Pancreas (tissue), 10 donors: ENCODE results near the gene RBMS3. TPM values are rescaled to one million over a fixed set of nuclear protein-coding genes. Genes with fewer than 3 reads are reported as not detected.
A peak's percentile ranks its signal among the peaks of the same experiment; 100 is the strongest.

ENCODE experiments used
- ATAC-seq, 4 donors: fragments of 200-7000 bp; cut with Tn5 transposase; one replicate each; pipeline versions ENCODE4 v1.8.0 to v1.9.1; 2020; ENCODE audit warnings: mild to moderate bottlenecking in 4 of 4, moderate library complexity in 4 of 4
- DNase-seq, 6 donors: peaks; one replicate each; pipeline ENCODE4 v3.0.0-alpha.2; 2020
- FAIRE-seq: peaks from 2 replicates; lab custom pipeline; 2012; peaks lifted over from hg19 to GRCh38; lab: Jason Lieb, UNC
- H3K27ac ChIP-seq, 4 donors: fragments of 200-600 bp; sonication (generic); 1 replicate in 3 of 4; 2 replicates in 1 of 4; pipeline versions ENCODE4 v1.5.0 to v1.8.0; 2020
- H3K27me3 ChIP-seq, 4 donors: fragments of 200-600 bp; one replicate each; pipeline ENCODE4 v1.8.0; 2021
- H3K36me3 ChIP-seq, 3 donors: fragments of 200-600 bp; sonication (generic) in 1 of 3; one replicate each; pipeline versions ENCODE4 v1.5.0 to v1.8.0; 2020 to 2021
- H3K4me1 ChIP-seq, 3 donors: fragments of 200-600 bp; one replicate each; pipeline ENCODE4 v1.8.0; 2021
- H3K4me3 ChIP-seq, 4 donors: fragments of 200-600 bp; sonication (generic) in 2 of 4; one replicate each; pipeline versions ENCODE4 v1.5.0 to v1.8.0; 2020 to 2021
- H3K9me3 ChIP-seq, 4 donors: fragments of 200-600 bp; one replicate each; pipeline ENCODE4 v1.8.0; 2021
- WGBS, 2 donors: extraction: QIAGEN DNeasy Blood & Tissue Kit; methylation state at CpG; one replicate each; pipeline ENCODE4 v1.1.7; 2013; 5-methylcytosine and 5-hydroxymethylcytosine counted together
- intact Hi-C, 3 donors: fragments of 100-400 bp; cut with DNase I; formaldehyde crosslinking; loops; one replicate each; pipeline versions ENCODE4 v1.11.1 to v1.14.2; 2022
- polyA plus RNA-seq, 2 donors: library from polyadenylated mRNA; stranded (reverse); fragments of 200-250 nt; gene quantifications; one replicate each; pipeline ENCODE4 v1.2.3, GENCODE V29; 2013
- total RNA-seq, 6 donors: library from RNA; stranded (reverse); fragmentation: NEBNext Ultra II Directional in 4 of 6; extraction: Animal tissue kit (Norgen Biotek cat#: 25700) in 4 of 6; gene quantifications; one replicate each; pipeline versions ENCODE4 v1.2.1 to v1.2.4, GENCODE V29; 2021 to 2023
- TF ChIP-seq, protein P1 (sequence below), 4 donors: fragments of 200-600 bp; sonication (generic) in 3 of 4; IDR thresholded peaks; one replicate each; pipeline versions ENCODE4 v1.5.0 to v1.8.0; 2021; ENCODE audit warnings: antibody characterized with exemption in 4 of 4
- donor health status: healthy with polysubstance abuse.
- donor health status: DM: no; HTN: no; CAD: no; lungs with moderate emphysema.
- donor health status: DM: no; HTN: no; CAD: no.
- donor health status: control.
- donor health status: control.
- donor health status: Bipolar disorder and iron deficiency.
- donor health status: DM: yes; HTN: yes; CAD: no.
- donor health status: DM: no; HTN: no; CAD: no.
- donor health status: DM: no; HTN: no; CAD: no.
- donor health status: DM: yes; HTN: yes; CAD: no.

Gene RBMS3
- total and polyA plus RNA-seq, 8 donors = 4.0 to 10.0 (median 6.6) TPM

DNA sequence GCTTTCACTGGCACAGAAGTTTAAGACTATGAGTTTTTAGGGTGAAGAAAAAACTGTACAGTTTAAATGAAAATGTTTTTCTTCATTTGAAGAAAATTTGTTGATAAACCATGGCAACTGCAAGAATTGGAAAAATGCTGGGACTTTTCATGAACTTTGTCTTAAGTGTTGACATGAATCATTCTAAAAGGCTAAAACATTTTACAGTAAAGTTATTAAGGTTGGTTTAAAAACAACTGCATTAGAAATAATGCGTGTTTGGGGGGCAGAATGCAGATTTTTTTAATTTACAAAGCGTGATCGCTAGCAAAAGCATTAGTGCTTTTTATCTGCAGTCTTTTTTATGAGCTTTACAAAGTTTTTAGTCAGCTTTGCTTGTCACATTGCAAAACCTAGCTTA, 723.6 kb downstream of the RBMS3 start:
- no peaks in the 10 kb centered on the region for H3K4me1 ChIP-seq
- no peak for DNase-seq
- no peak for FAIRE-seq
- WGBS, 2 donors = 80 to 85% methylated on average over 3 of the region's 3 CpGs
- H3K27ac ChIP-seq = no peak overlapping the region
- no peaks in the 10 kb centered on the region for H3K9me3 ChIP-seq
- intact Hi-C loops = no loop called here
- no peaks in the 10 kb centered on the region for H3K27me3 ChIP-seq
- H3K36me3 ChIP-seq = no peaks in the 10 kb centered on the region
- no peak overlapping the region for H3K4me3 ChIP-seq
- no peak for ATAC-seq
- TF ChIP-seq, protein P1, sequence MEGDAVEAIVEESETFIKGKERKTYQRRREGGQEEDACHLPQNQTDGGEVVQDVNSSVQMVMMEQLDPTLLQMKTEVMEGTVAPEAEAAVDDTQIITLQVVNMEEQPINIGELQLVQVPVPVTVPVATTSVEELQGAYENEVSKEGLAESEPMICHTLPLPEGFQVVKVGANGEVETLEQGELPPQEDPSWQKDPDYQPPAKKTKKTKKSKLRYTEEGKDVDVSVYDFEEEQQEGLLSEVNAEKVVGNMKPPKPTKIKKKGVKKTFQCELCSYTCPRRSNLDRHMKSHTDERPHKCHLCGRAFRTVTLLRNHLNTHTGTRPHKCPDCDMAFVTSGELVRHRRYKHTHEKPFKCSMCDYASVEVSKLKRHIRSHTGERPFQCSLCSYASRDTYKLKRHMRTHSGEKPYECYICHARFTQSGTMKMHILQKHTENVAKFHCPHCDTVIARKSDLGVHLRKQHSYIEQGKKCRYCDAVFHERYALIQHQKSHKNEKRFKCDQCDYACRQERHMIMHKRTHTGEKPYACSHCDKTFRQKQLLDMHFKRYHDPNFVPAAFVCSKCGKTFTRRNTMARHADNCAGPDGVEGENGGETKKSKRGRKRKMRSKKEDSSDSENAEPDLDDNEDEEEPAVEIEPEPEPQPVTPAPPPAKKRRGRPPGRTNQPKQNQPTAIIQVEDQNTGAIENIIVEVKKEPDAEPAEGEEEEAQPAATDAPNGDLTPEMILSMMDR (IDR thresholded peaks at IDR 0.05) = no peak

- TF ChIP-seq, protein P1 (IDR thresholded peaks at IDR 0.05) = no peak
- H3K36me3 ChIP-seq = no peaks in the 10 kb centered on the region
- H3K27me3 ChIP-seq = no peaks in the 10 kb centered on the region
- WGBS, 2 donors = 95 to 100% methylated on average over 1 of the region's 1 CpG
- no peaks in the 10 kb centered on the region for H3K9me3 ChIP-seq
- ATAC-seq (no peak), FAIRE-seq (no peak), DNase-seq (no peak)
- no peaks in the 10 kb centered on the region for H3K4me1 ChIP-seq
- intact Hi-C loops = no loop called here
- H3K27ac ChIP-seq = no peak overlapping the region
- no peak overlapping the region for H3K4me3 ChIP-seq
These were observed 725.2 kb downstream of the RBMS3 start for GRCh38 chr3:30006111-30006510.

DNA sequence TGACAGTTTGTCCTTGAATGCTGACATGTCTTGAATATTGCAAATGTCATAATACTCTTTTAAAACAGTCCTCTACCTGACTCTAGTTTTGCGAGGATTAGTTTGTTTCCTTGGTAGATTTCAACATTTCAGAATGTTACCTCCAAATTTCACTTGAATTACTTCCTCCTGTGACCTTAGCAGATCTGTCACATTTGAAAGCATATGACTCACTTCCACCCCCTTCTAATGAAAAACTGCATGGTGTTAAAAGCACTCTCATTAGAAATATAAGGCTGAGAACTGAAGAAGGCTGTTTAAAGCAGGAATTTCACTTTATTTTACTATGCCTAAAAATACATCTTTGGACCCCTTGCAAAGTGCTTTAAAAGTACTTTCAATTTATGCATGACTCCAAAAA, 726.8 kb downstream of the RBMS3 start:
- H3K27me3 ChIP-seq = no peaks in the 10 kb centered on the region
- intact Hi-C loops = no loop called here
- no peaks in the 10 kb centered on the region for H3K36me3 ChIP-seq
- FAIRE-seq (no peak), ATAC-seq (peak in 1 of 4 donors; percentile 30), DNase-seq (no peak)
- no peak overlapping the region for H3K27ac ChIP-seq
- H3K4me1 ChIP-seq = no peaks in the 10 kb centered on the region
- no peaks in the 10 kb centered on the region for H3K9me3 ChIP-seq
- no peak overlapping the region for H3K4me3 ChIP-seq
- 44 to 45% methylated on average over 1 of the region's 1 CpG for WGBS, 2 donors
- TF ChIP-seq, protein P1 (IDR thresholded peaks at IDR 0.05) = no peak

GRCh38 chr3:30011237-30011803, 730.4 kb downstream of the RBMS3 start:
- TF ChIP-seq, protein P1 (IDR thresholded peaks at IDR 0.05) = no peak
- 75 to 85% methylated on average over 4 of the region's 4 CpGs for WGBS, 2 donors
- H3K9me3 ChIP-seq = no peaks in the 10 kb centered on the region
- intact Hi-C loops = no loop called here
- H3K4me3 ChIP-seq = no peak overlapping the region
- H3K36me3 ChIP-seq = no peaks in the 10 kb centered on the region
- FAIRE-seq (no peak), DNase-seq (no peak), ATAC-seq (no peak)
- no peaks in the 10 kb centered on the region for H3K4me1 ChIP-seq
- H3K27me3 ChIP-seq = no peaks in the 10 kb centered on the region
- H3K27ac ChIP-seq = no peak overlapping the region

DNA sequence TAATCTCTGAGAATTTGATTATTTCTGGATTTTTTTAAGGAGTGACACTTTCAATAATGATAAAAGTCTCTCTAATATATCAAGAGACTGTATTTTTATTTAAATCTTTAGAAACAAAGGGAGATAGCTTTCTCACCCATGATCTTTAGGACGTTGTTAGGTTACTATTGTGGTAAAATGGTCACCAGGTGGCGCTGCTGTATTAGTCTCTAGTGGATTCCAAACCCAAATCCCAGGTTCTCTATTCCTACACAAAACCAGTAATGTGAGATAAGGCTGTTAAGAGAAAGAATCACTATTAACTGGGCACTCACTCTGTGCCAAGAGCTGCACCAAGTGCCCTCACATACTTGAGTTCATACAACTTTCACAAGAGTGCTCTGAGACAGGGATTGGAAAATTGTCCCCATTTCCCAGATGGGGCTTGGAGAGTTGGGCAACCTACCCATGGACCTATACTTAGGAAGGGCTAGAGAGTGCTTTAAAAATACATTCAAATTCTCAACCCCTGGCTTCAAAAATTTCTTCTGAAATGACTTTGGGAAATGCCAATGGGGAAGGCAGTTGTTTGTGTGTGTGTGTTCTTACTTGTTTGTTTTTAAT, 732.2 kb downstream of the RBMS3 start:
- Histone ChIP-seq H3K27ac (no peak overlapping the region), H3K27me3 (no peaks in the 10 kb centered on the region), H3K4me3 (no peak overlapping the region), H3K9me3 (no peaks in the 10 kb centered on the region), H3K36me3 (no peaks in the 10 kb centered on the region), H3K4me1 (no peaks in the 10 kb centered on the region)
- DNase-seq (peak in 5 of 6 donors; percentile 27 to 72 (median 60)), FAIRE-seq (peak; percentile 88), ATAC-seq (peak; percentile 56 to 86 (median 83))
- TF ChIP-seq, protein P1 (IDR thresholded peaks at IDR 0.05) = peak; percentile 27 to 57 (median 50)
- intact Hi-C loops = no loop called here
- WGBS, 2 donors = 1 to 2% methylated on average over 2 of the region's 2 CpGs
